ENCODE data around the gene CALM1. TPM values are rescaled to one million over a fixed set of nuclear protein-coding genes. Genes with fewer than 3 reads are reported as not detected.

CALM1 gene
- total RNA-seq, 1 donor from 2014 or later = 314 TPM

GRCh38 chr14:90368946-90369721 lies 27.7 kb upstream of the CALM1 start:
- Mint-ChIP-seq H3K4me3 (no peak overlapping the region), H3K27ac (no peak overlapping the region), H3K36me3 (ENCODE audit: low read depth) (no peaks in the 10 kb centered on the region), H3K4me1 (no peaks in the 10 kb centered on the region), H3K9me3 (no peaks in the 10 kb centered on the region), H3K27me3 (peaks cover 10% of the 10 kb centered on the region)
- DNase-seq (no peak), ATAC-seq (ENCODE audit: low read depth) (peak; percentile 18)
- no peak for TF ChIP-seq CTCF (IDR thresholded peaks at IDR 0.05)
- ChIA-PET POLR2A (interaction anchor here (1.2 to 1.8 kb wide), 2 partner anchors 13 to 15 kb away, joined by 3 to 5 read pairs; no protein-coding TSS in a partner anchor), CTCF (interaction anchor here (0.6 to 1.3 kb wide), 2 partner anchors 14 to 31 kb away, joined by 4 to 7 read pairs; no protein-coding TSS in a partner anchor)
- intact Hi-C loops (cut with micrococcal nuclease) = loop anchor here (1.0 kb wide), 2 partner anchors 150 to 328 kb away; no protein-coding TSS in a partner anchor

DNA sequence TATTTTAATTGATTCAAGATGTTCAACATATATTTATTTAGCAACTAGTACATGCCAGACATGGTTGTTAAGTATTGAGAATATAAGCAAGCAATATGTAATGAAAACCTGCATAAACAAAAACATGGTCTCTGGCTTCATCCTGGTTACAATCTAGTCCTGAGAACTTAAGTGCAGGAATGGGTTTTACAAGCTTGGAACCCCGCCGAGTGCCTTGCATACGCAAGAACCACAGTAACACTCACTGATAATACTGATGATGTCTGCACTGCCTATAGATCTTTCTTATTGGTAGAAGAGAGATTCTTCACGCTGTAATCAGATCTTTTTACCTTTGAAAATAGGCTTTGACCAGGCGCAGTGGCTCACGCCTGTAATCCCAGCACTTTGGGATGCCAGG lies 22.9 kb upstream of the CALM1 start:
- DNase-seq (no peak), ATAC-seq (ENCODE audit: low read depth) (no peak)
- no peak overlapping the region for H3K27ac Mint-ChIP-seq
- TF ChIP-seq CTCF (IDR thresholded peaks at IDR 0.05) = no peak
- peaks cover 5% of the 10 kb centered on the region for H3K27me3 Mint-ChIP-seq
- POLR2A ChIA-PET = no interaction called here
- H3K9me3 Mint-ChIP-seq = no peaks in the 10 kb centered on the region
- H3K36me3 Mint-ChIP-seq (ENCODE audit: low read depth) = no peaks in the 10 kb centered on the region
- no peak overlapping the region for H3K4me3 Mint-ChIP-seq
- no peaks in the 10 kb centered on the region for H3K4me1 Mint-ChIP-seq
- CTCF ChIA-PET = no interaction called here
- intact Hi-C loops (cut with micrococcal nuclease) = no loop called here

GRCh38 chr14:90374813-90375212 lies 22.0 kb upstream of the CALM1 start:
- DNase-seq (no peak), ATAC-seq (ENCODE audit: low read depth) (no peak)
- ChIA-PET POLR2A (interaction anchor here (0.7 kb wide), 2 partner anchors 9 to 721 kb away, joined by 4 to 6 read pairs; no protein-coding TSS in a partner anchor), CTCF (no interaction called here)
- Mint-ChIP-seq H3K27ac (no peak overlapping the region), H3K27me3 (peaks cover 5% of the 10 kb centered on the region), H3K36me3 (ENCODE audit: low read depth) (no peaks in the 10 kb centered on the region), H3K9me3 (no peaks in the 10 kb centered on the region), H3K4me1 (no peaks in the 10 kb centered on the region), H3K4me3 (no peak overlapping the region)
- intact Hi-C loops (cut with micrococcal nuclease) = no loop called here
- no peak for TF ChIP-seq CTCF (IDR thresholded peaks at IDR 0.05)

DNA sequence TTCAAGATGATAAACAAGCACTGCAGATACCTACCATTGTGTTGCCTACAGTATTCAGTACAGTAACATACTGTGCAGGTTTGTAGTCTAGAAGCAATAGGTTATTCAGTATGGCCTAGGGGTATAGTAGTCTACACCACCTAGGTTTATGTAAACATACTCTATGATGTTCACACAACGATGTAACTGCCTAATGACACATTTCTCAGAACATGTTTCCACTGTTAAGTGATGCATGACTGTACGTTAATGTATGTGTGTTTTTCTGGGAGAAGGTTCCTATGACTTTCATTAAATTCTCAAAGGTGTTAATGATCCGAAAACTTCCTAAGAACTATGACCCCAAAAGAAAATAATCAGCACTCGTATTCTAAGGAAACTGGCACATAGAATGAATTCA lies 20.9 kb upstream of the CALM1 start:
- CTCF ChIA-PET = no interaction called here
- H3K4me1 Mint-ChIP-seq = no peaks in the 10 kb centered on the region
- H3K27ac Mint-ChIP-seq = no peak overlapping the region
- H3K27me3 Mint-ChIP-seq = peaks cover 5% of the 10 kb centered on the region
- ATAC-seq (ENCODE audit: low read depth) = no peak
- no peak for DNase-seq
- intact Hi-C loops (cut with micrococcal nuclease) = no loop called here
- H3K4me3 Mint-ChIP-seq = no peak overlapping the region
- TF ChIP-seq CTCF (IDR thresholded peaks at IDR 0.05) = no peak
- POLR2A ChIA-PET = no interaction called here
- H3K36me3 Mint-ChIP-seq (ENCODE audit: low read depth) = no peaks in the 10 kb centered on the region
- no peaks in the 10 kb centered on the region for H3K9me3 Mint-ChIP-seq

GRCh38 chr14:90378249-90378648 lies 18.6 kb upstream of the CALM1 start:
- intact Hi-C loops (cut with micrococcal nuclease) = no loop called here
- no peak overlapping the region for H3K4me3 Mint-ChIP-seq
- DNase-seq = no peak
- H3K27me3 Mint-ChIP-seq = peaks cover 3% of the 10 kb centered on the region
- H3K36me3 Mint-ChIP-seq (ENCODE audit: low read depth) = no peaks in the 10 kb centered on the region
- no peaks in the 10 kb centered on the region for H3K9me3 Mint-ChIP-seq
- no peak for ATAC-seq (ENCODE audit: low read depth)
- CTCF ChIA-PET = no interaction called here
- no peak for TF ChIP-seq CTCF (IDR thresholded peaks at IDR 0.05)
- POLR2A ChIA-PET = interaction anchor here (2.2 kb wide), 1 partner anchor 19 kb away, joined by 11 read pairs; the partner anchor contains the start of gene CALM1
- H3K4me1 Mint-ChIP-seq = no peaks in the 10 kb centered on the region
- no peak overlapping the region for H3K27ac Mint-ChIP-seq

Data from activated B cell treated with CpG ODN at 0.5 μM for 24 hours (primary cell).